Natural killer cell (primary cell): ENCODE measurements around the gene CREBBP. TPM values are rescaled to one million over a fixed set of nuclear protein-coding genes. Genes with fewer than 3 reads are reported as not detected.

Source experiments
- ATAC-seq, 3 donors: fragments of 150-1000 bp in 2 of 3; fragments of 200-7000 bp in 1 of 3; cut with Tn5 transposase; 1 replicate in 1 of 3; 2 replicates in 2 of 3; pipeline ENCODE4 v1.10.0; 2021; ENCODE audit warnings: mild to moderate bottlenecking in 2 of 3, moderate library complexity in 2 of 3
- DNase-seq, 2 donors: peaks; one replicate each; pipeline versions ENCODE4 v3.0.0 to v3.0.0-alpha.2; 2013 to 2021; ENCODE audit warnings: mixed read lengths in 1 of 2
- H3K27ac ChIP-seq: one replicate; pipeline ENCODE4 v1.5.1; 2013; ENCODE audit warnings: mild to moderate bottlenecking, low read length
- H3K27me3 ChIP-seq: one replicate; pipeline ENCODE4 v1.6.1; 2013; ENCODE audit warnings: low read length; ENCODE audit not compliant: control insufficient read depth, insufficient read depth
- H3K36me3 ChIP-seq: one replicate; pipeline ENCODE4 v1.6.1; 2013; ENCODE audit warnings: low read length; ENCODE audit not compliant: control insufficient read depth, insufficient read depth
- H3K4me1 ChIP-seq: one replicate; pipeline ENCODE4 v1.6.1; 2013; ENCODE audit warnings: low read length; ENCODE audit not compliant: control insufficient read depth, insufficient read depth
- H3K4me3 ChIP-seq: one replicate; pipeline ENCODE4 v1.5.1; 2013; ENCODE audit warnings: low read length
- H3K9me3 ChIP-seq: one replicate; pipeline ENCODE4 v1.6.1; 2013; ENCODE audit warnings: low read length; ENCODE audit not compliant: control insufficient read depth, insufficient read depth
- H3K27ac Mint-ChIP-seq, 2 donors: one replicate each; pipeline ENCODE4 v1.8.0; 2022; ENCODE audit warnings: mild to moderate bottlenecking in 2 of 2, mixed read lengths in 2 of 2, moderate library complexity in 1 of 2
- H3K27me3 Mint-ChIP-seq, 2 donors: one replicate each; pipeline ENCODE4 v1.8.0; 2022; ENCODE audit warnings: low read depth in 2 of 2, mixed read lengths in 2 of 2
- H3K36me3 Mint-ChIP-seq: one replicate; pipeline ENCODE4 v1.8.0; 2022; ENCODE audit warnings: mixed read lengths
- H3K4me1 Mint-ChIP-seq, 2 donors: one replicate each; pipeline ENCODE4 v1.8.0; 2022; ENCODE audit warnings: mixed read lengths in 2 of 2
- H3K4me3 Mint-ChIP-seq: one replicate; pipeline ENCODE4 v1.8.0; 2022; ENCODE audit warnings: mild to moderate bottlenecking, moderate library complexity, mixed read lengths
- H3K9me3 Mint-ChIP-seq, 2 donors: one replicate each; pipeline ENCODE4 v1.8.0; 2022; ENCODE audit warnings: mixed read lengths in 2 of 2
- WGBS: methylation state at CpG from one replicate; pipeline ENCODE4 v1.1.7; 2013; ENCODE audit warnings: missing lambda C conversion rate; ENCODE audit not compliant: insufficient coverage; 5-methylcytosine and 5-hydroxymethylcytosine counted together
- intact Hi-C: fragments of 100-400 bp; cut with micrococcal nuclease; formaldehyde crosslinking; loops from one replicate; pipeline ENCODE4 v1.14.2; 2022
- total RNA-seq, 4 donors: library from RNA; stranded (reverse); fragments of 120-200 nt in 1 of 4; gene quantifications; one replicate each; pipeline versions ENCODE4 v1.2.3 to v1.2.4, GENCODE V29; 2013 to 2022
- TF ChIP-seq, protein P1 (sequence below): fragments of 200-600 bp; IDR thresholded peaks from one replicate; pipeline ENCODE4 v1.8.0; 2022; ENCODE audit warnings: antibody characterized with exemption

The CREBBP gene
- total RNA-seq, 3 donors from 2014 or later (not counting 1 experiment from before 2014, with no cell fraction given): 197 to 234 (median 224) TPM

DNA sequence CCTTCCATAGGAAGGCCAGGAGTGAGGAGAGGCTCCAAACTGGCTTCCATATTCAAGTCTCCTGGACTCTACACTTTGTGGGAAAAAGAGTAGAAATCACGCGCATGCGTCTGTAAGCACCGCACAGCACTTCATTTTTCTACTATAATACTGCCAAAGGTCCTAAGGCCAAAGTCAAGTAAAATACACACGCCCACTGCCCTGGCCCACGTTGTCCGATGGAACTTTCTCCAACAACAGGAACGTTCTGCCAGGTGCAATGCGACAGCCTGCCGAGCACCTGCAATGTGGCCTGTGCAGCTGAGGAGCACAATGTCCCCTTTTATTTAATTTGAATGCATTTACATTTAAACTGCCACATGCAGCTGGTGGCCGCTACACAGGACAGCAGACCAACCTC, 202.5 kb downstream of the CREBBP start:
- no peaks in the 10 kb centered on the region for H3K27me3 Mint-ChIP-seq
- no peaks in the 10 kb centered on the region for H3K4me1 Mint-ChIP-seq
- H3K27ac Mint-ChIP-seq: no peak overlapping the region
- no peak overlapping the region for H3K4me3 ChIP-seq
- H3K36me3 Mint-ChIP-seq: no peaks in the 10 kb centered on the region
- no peaks in the 10 kb centered on the region for H3K9me3 ChIP-seq
- intact Hi-C loops: no loop called here
- ATAC-seq: no peak
- H3K4me1 ChIP-seq: no peaks in the 10 kb centered on the region
- H3K4me3 Mint-ChIP-seq: no peak overlapping the region
- H3K9me3 Mint-ChIP-seq: no peaks in the 10 kb centered on the region
- WGBS: 95% methylated on average over 11 of the region's 11 CpGs
- H3K27ac ChIP-seq: no peak overlapping the region
- H3K27me3 ChIP-seq: no peaks in the 10 kb centered on the region
- TF ChIP-seq, protein P1, sequence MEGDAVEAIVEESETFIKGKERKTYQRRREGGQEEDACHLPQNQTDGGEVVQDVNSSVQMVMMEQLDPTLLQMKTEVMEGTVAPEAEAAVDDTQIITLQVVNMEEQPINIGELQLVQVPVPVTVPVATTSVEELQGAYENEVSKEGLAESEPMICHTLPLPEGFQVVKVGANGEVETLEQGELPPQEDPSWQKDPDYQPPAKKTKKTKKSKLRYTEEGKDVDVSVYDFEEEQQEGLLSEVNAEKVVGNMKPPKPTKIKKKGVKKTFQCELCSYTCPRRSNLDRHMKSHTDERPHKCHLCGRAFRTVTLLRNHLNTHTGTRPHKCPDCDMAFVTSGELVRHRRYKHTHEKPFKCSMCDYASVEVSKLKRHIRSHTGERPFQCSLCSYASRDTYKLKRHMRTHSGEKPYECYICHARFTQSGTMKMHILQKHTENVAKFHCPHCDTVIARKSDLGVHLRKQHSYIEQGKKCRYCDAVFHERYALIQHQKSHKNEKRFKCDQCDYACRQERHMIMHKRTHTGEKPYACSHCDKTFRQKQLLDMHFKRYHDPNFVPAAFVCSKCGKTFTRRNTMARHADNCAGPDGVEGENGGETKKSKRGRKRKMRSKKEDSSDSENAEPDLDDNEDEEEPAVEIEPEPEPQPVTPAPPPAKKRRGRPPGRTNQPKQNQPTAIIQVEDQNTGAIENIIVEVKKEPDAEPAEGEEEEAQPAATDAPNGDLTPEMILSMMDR: no peak
- DNase-seq: no peak
- peaks cover 19% of the 10 kb centered on the region for H3K36me3 ChIP-seq

DNA sequence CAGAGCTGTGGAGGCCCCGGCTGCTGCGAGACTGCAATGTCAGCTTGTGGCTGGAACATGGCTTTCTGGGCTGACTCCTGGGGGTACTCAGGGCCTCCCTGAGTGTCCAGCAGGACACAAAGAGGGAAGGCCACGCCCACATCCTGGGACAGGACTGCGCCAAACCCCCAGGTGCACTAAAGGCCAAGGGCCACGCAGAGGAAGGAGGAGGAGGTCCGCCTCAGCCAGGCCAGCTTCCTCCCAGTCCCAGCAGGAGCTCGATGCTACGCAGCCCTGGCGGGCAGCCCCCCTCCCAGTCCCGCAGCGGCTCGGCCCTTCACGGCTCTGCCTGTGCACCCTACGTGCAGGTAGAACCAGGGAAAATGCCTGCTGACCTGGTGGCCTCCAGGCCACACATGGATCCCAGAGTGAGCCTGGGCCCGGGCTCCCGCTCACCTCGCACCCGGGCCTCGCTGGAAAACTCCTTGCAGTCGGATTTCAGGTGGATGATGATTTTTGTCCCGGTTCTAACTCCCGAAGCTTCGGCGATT, 204.8 kb downstream of the CREBBP start:
- Histone ChIP-seq H3K27me3 (no peaks in the 10 kb centered on the region), H3K36me3 (peaks cover 12% of the 10 kb centered on the region), H3K27ac (no peak overlapping the region), H3K4me1 (peaks cover 7% of the 10 kb centered on the region), H3K9me3 (no peaks in the 10 kb centered on the region), H3K4me3 (no peak overlapping the region)
- Mint-ChIP-seq H3K36me3 (no peaks in the 10 kb centered on the region), H3K4me3 (no peak overlapping the region), H3K27ac (no peak overlapping the region), H3K4me1 (peaks cover 7 to 9% of the 10 kb centered on the region in 2 donors), H3K9me3 (no peaks in the 10 kb centered on the region), H3K27me3 (no peaks in the 10 kb centered on the region)
- 94% methylated on average over 24 of the region's 24 CpGs for WGBS
- TF ChIP-seq, protein P1: no peak
- ATAC-seq (no peak), DNase-seq (no peak)
- intact Hi-C loops: no loop called here

Other genes starting within 250 kb of the CREBBP start
- gene DNASE1, start 226.0 kb downstream of the CREBBP start, total RNA-seq: 10 to 100 TPM; 29.9 to 47.8 (median 34.9) TPM
- gene TRAP1, start 163.2 kb downstream of the CREBBP start, total RNA-seq: 10 to 100 TPM; 33.7 to 56.7 (median 54.6) TPM
- 10 to 100 TPM; 28.0 to 52.4 (median 38.3) TPM for gene ADCY9, start 235.7 kb upstream of the CREBBP start, total RNA-seq